GM12878 (cell line): ENCODE results near the gene DNAAF5. TPM values are rescaled to one million over a fixed set of nuclear protein-coding genes. Genes with fewer than 3 reads are reported as not detected.

ENCODE experiments used
- ATAC-seq: fragments of 200-7000 bp; cut with Tn5 transposase; 3 replicates; pipeline ENCODE4 v1.9.1; 2020; ENCODE audit warnings: mild to moderate bottlenecking, moderate library complexity
- BruUV-seq: library from RNA; stranded (reverse); fragments of 400-500 nt; replicated peaks from 2 replicates; lab custom pipeline; 2021; lab: Mats Ljungman, UMichigan
- CTCF ChIA-PET: fragments of 300-600 bp; sonication (Branson Sonifier 250); formaldehyde crosslinking; extraction: SDS; loops from one replicate; lab custom pipeline; 2021; ENCODE audit warnings: inconsistent platforms; lab: Yijun Ruan, JAX
- POLR2A ChIA-PET: fragments of 350-600 bp; formaldehyde crosslinking; extraction: SDS; loops from one replicate; lab custom pipeline; 2021; ENCODE audit warnings: inconsistent platforms; lab: Charles Lee
- RAD21 ChIA-PET: fragments of 300-600 bp; sonication (Branson Sonifier 250); formaldehyde crosslinking; loops from one replicate; lab custom pipeline; 2023; ENCODE audit warnings: antibody characterized with exemption; ENCODE audit not compliant: unreplicated experiment; lab: Charles Lee
- SMC1A ChIA-PET: fragments of 300-600 bp; sonication (Branson Sonifier 250); formaldehyde crosslinking; loops from one replicate; lab custom pipeline; 2023; ENCODE audit not compliant: unreplicated experiment, uncharacterized antibody; lab: Charles Lee
- DNase-seq: peaks from one replicate; pipeline ENCODE4 v3.0.0-alpha.2; 2011; ENCODE audit warnings: low read depth, low spot score
- FAIRE-seq: peaks from 3 replicates; lab custom pipeline; 2011; peaks lifted over from hg19 to GRCh38; lab: Jason Lieb, UNC
- H2AFZ ChIP-seq: 2 replicates; pipeline ENCODE4 v1.6.0; 2011; ENCODE audit warnings: low read depth, low read length, control low read depth; ENCODE audit not compliant: control insufficient read depth
- H3K27ac ChIP-seq: 2 replicates; pipeline ENCODE4 v1.5.1; 2011; ENCODE audit warnings: control low read depth; ENCODE audit not compliant: control insufficient read depth, insufficient read depth
- H3K27me3 ChIP-seq, 2 experiments: replicated peaks in 1 of 2; 2 replicates each; pipeline versions ENCODE4 v1.6.0 to v1.6.1; 2011; ENCODE audit warnings: low read length in 1 of 2; ENCODE audit not compliant: control insufficient read depth in 2 of 2, insufficient read depth in 2 of 2
- H3K36me3 ChIP-seq, 2 experiments: 2 replicates each; pipeline ENCODE4 v1.5.1; 2011; ENCODE audit warnings: low read length in 1 of 2; ENCODE audit not compliant: control insufficient read depth in 2 of 2, insufficient read depth in 2 of 2
- H3K4me1 ChIP-seq: 2 replicates; pipeline ENCODE4 v1.6.1; 2011; ENCODE audit warnings: mild to moderate bottlenecking, low read length, moderate library complexity, mixed read lengths; ENCODE audit not compliant: control insufficient read depth, insufficient read depth
- H3K4me2 ChIP-seq: 2 replicates; pipeline ENCODE4 v1.6.0; 2011; ENCODE audit warnings: control low read depth; ENCODE audit not compliant: control insufficient read depth, insufficient read depth
- H3K4me3 ChIP-seq: fragments of 200-600 bp; sonication (generic); 2 replicates; pipeline ENCODE4 v1.5.1; 2016
- H3K79me2 ChIP-seq: 2 replicates; pipeline ENCODE4 v1.6.0; 2011; ENCODE audit warnings: low read length; ENCODE audit not compliant: control insufficient read depth, insufficient read depth
- H3K9ac ChIP-seq: 2 replicates; pipeline ENCODE4 v1.8.0; 2011; ENCODE audit warnings: low read length, control low read depth, mixed read lengths; ENCODE audit not compliant: control insufficient read depth, insufficient read depth
- H3K9me3 ChIP-seq: replicated peaks from 3 replicates; pipeline ENCODE4 v1.5.1; 2011; ENCODE audit warnings: mild to moderate bottlenecking, low read length; ENCODE audit not compliant: control insufficient read depth, insufficient read depth
- H4K20me1 ChIP-seq: 2 replicates; pipeline ENCODE4 v1.6.0; 2011; ENCODE audit not compliant: control insufficient read depth, insufficient read depth
- CUX1 ChIP-seq: IDR thresholded peaks from 2 replicates; pipeline ENCODE4 v1.6.1; 2012; ENCODE audit warnings: improper control_type of control experiment, low read depth, low read length; ENCODE audit not compliant: insufficient replicate concordance
- DPF2 ChIP-seq: fragments of 450-650 bp; IDR thresholded peaks from 2 replicates; pipeline ENCODE4 v1.6.1; 2017; ENCODE audit warnings: mild to moderate bottlenecking
- HCFC1 ChIP-seq: fragments of 150-350 bp; IDR thresholded peaks from 2 replicates; pipeline ENCODE4 v1.6.1; 2014; ENCODE audit warnings: low read length
- HDAC2 ChIP-seq: fragments of 200-600 bp; sonication (generic); IDR thresholded peaks from 2 replicates; pipeline ENCODE4 v1.6.1; 2017
- KDM1A ChIP-seq: fragments of 200-600 bp; sonication (generic); IDR thresholded peaks from 2 replicates; pipeline ENCODE4 v1.6.1; 2016; ENCODE audit warnings: borderline replicate concordance
- LARP7 ChIP-seq: fragments of 450-650 bp; IDR thresholded peaks from 2 replicates; pipeline ENCODE4 v1.6.1; 2017; ENCODE audit warnings: mild to moderate bottlenecking
- MYC ChIP-seq: IDR thresholded peaks from 2 replicates; pipeline ENCODE4 v1.6.1; 2011; ENCODE audit warnings: mild to moderate bottlenecking, low read length, moderate library complexity, inconsistent platforms; ENCODE audit not compliant: insufficient read depth, insufficient replicate concordance, insufficient read length, severe bottlenecking
- NR2C2 ChIP-seq: IDR thresholded peaks from 2 replicates; pipeline ENCODE4 v1.6.1; 2011; ENCODE audit warnings: borderline replicate concordance, low read depth; ENCODE audit not compliant: control insufficient read depth, insufficient read length
- PBX3 ChIP-seq: IDR thresholded peaks from 2 replicates; pipeline ENCODE4 v1.6.1; 2011; ENCODE audit warnings: mild to moderate bottlenecking, low read depth, low read length, moderate library complexity; ENCODE audit not compliant: insufficient replicate concordance
- SP1 ChIP-seq: IDR thresholded peaks from one replicate; pipeline ENCODE4 v1.6.1; 2011; ENCODE audit warnings: low read depth, low read length
- SUPT20H ChIP-seq: IDR thresholded peaks from 2 replicates; pipeline ENCODE4 v1.6.1; 2011; ENCODE audit warnings: low read depth, mild to moderate bottlenecking, low read length, moderate library complexity, borderline replicate concordance; ENCODE audit not compliant: control insufficient read depth
- ZNF217 ChIP-seq: fragments of 450-650 bp; IDR thresholded peaks from 2 replicates; pipeline ENCODE4 v1.6.1; 2017; ENCODE audit warnings: antibody characterized with exemption, mild to moderate bottlenecking
- ZNF592 ChIP-seq: fragments of 450-650 bp; IDR thresholded peaks from 2 replicates; pipeline ENCODE4 v1.6.1; 2017; ENCODE audit warnings: mild to moderate bottlenecking, moderate library complexity
- WGBS: methylation state at CpG from one replicate; pipeline ENCODE4 v1.1.6; 2016; ENCODE audit warnings: low lambda C conversion rate; ENCODE audit not compliant: insufficient replicate concordance, insufficient coverage; ENCODE audit errors: missing lambda C conversion rate; 5-methylcytosine and 5-hydroxymethylcytosine counted together
- in situ Hi-C: fragments of 300-500 bp; cut with MboI; formaldehyde crosslinking; loops from 9 replicates; pipeline ENCODE4 v1.14.3; 2018; ENCODE audit warnings: mixed read lengths
- intact Hi-C: fragments of 100-400 bp; cut with micrococcal nuclease; formaldehyde crosslinking; loops from one replicate; pipeline ENCODE4 v1.14.2; 2022; ENCODE audit not compliant: unreplicated experiment
- polyA plus RNA-seq, 11 experiments: library from polyadenylated mRNA; depleted of rRNA in 4 of 11; unstranded in 6 of 11; stranded (reverse) in 5 of 11; fragments of >200 nt; fragmentation: Nextera tagmentation in 4 of 11; fragmentation: Illumina TruSeq in 1 of 11; extraction: Ambion mirVana in 4 of 11; extraction: Trizol in 1 of 11; gene quantifications; 1 replicate in 1 of 11; 2 replicates in 10 of 11; pipeline versions ENCODE4 v1.2.1 to v1.2.3, GENCODE V29; 2011 to 2016; ENCODE audit warnings: inconsistent platforms in 2 of 11, missing spikeins in 2 of 11, low read depth in 1 of 11
- total RNA-seq, 4 experiments: library from RNA; depleted of rRNA in 3 of 4; stranded (reverse); fragments of >200 nt in 3 of 4; fragmentation: Illumina TruSeq in 1 of 4; extraction: Trizol in 1 of 4; gene quantifications; 2 replicates each; pipeline versions ENCODE4 v1.2.1 to v1.2.3, GENCODE V29; 2013 to 2021

The DNAAF5 gene
- total and polyA plus RNA-seq, 10 of the 15 experiments (the other 5 are each of a cell fraction or from before 2014, with no cell fraction given): 1.8 to 38.3 (median 9.2) TPM

- RAD21 ChIA-PET: no interaction called here
- CTCF ChIA-PET: no interaction called here
- no peak overlapping the region for H3K27ac ChIP-seq
- intact Hi-C loops (no loop called here), in situ Hi-C loops (no loop called here)
- WGBS: 97% methylated on average over 13 of the region's 13 CpGs
- no TSS peak for BruUV-seq
- no peak for ATAC-seq
- FAIRE-seq: no peak
- H4K20me1 ChIP-seq: no peaks in the 10 kb centered on the region
- no peak overlapping the region for H3K4me2 ChIP-seq
- SMC1A ChIA-PET: no interaction called here
- H2AFZ ChIP-seq: no peak overlapping the region
- H3K79me2 ChIP-seq: no peaks in the 10 kb centered on the region
- no peaks in the 10 kb centered on the region for H3K4me1 ChIP-seq
- no peaks in the 10 kb centered on the region for H3K27me3 ChIP-seq
- no peak overlapping the region for H3K4me3 ChIP-seq
- H3K36me3 ChIP-seq: peaks cover 2 to 7% of the 10 kb centered on the region in 2 experiments; a peak in 3 of 4 replicates
- peaks cover 6% of the 10 kb centered on the region; the same call in 2 of the 3 replicates for H3K9me3 ChIP-seq
- H3K9ac ChIP-seq: no peak overlapping the region
- DNase-seq: no peak
- POLR2A ChIA-PET: interaction anchor here (0.6 kb wide), 1 partner anchor 261 kb away, joined by 3 read pairs; no protein-coding TSS in a partner anchor
- TF ChIP-seq SP1 (no peak), ZNF592 (no peak), HDAC2 (no peak), SUPT20H (no peak), PBX3 (no peak), MYC (no peak), LARP7 (no peak), HCFC1 (no peak), CUX1 (no peak), DPF2 (no peak), KDM1A (no peak), NR2C2 (no peak), ZNF217 (no peak)
Measured at GRCh38 chr7:681551-682307, 44.8 kb upstream of the DNAAF5 start.
